ENCODE results near the gene BOLA2. TPM values are rescaled to one million over a fixed set of nuclear protein-coding genes. Genes with fewer than 3 reads are reported as not detected.

BOLA2 gene
- total RNA-seq, 3 donors from 2014 or later (not counting 1 experiment from before 2014, with no cell fraction given), result 8.1 to 17.0 (median 13.3) TPM

Other genes with a start within 250 kb of the BOLA2 start
- gene NPIPB11, start 47.6 kb downstream of the BOLA2 start, total RNA-seq, result 10 to 100 TPM in 1 of 3 donors, 1 to 10 TPM in 2; 1.8 to 12.2 (median 4.4) TPM
- 10 to 100 TPM in 1 of 3 donors, 1 to 10 TPM in 2; 9.0 to 12.8 (median 9.8) TPM for gene SLX1B, start 182 bp upstream of the BOLA2 start, total RNA-seq
- gene SULT1A4, start 5.6 kb upstream of the BOLA2 start, total RNA-seq, result 1 to 10 TPM; 1.6 to 2.8 (median 2.7) TPM
- gene NPIPB12, start 52.1 kb upstream of the BOLA2 start, total RNA-seq, result 100 to 1,000 TPM; 123 to 241 (median 208) TPM
- gene SPN, start 208.9 kb upstream of the BOLA2 start, total RNA-seq, result 100 to 1,000 TPM; 373 to 439 (median 435) TPM
- 1 to 10 TPM; 2.5 to 6.3 (median 4.7) TPM for gene QPRT, start 224.8 kb upstream of the BOLA2 start, total RNA-seq

Measured in natural killer cell (primary cell).